H1 (cell line): ENCODE measurements around the gene KRT4.

Experiments
- E2F6 ChIP-seq: IDR thresholded peaks from 2 replicates; pipeline ENCODE4 v1.6.1; 2012; ENCODE audit warnings: inconsistent platforms
- EP300 ChIP-seq, 2 experiments: IDR thresholded peaks; 1 replicate in 1 of 2; 2 replicates in 1 of 2; pipeline ENCODE4 v1.6.1; 2011 to 2012; ENCODE audit warnings: low read depth in 2 of 2, low read length in 2 of 2, mild to moderate bottlenecking in 2 of 2, borderline replicate concordance in 1 of 2, inconsistent platforms in 1 of 2, moderate library complexity in 1 of 2
- EZH2 ChIP-seq: fragments of 200-600 bp; sonication (generic); IDR thresholded peaks from 2 replicates; pipeline ENCODE4 v1.7.1; 2012; ENCODE audit warnings: low read depth, mild to moderate bottlenecking, moderate library complexity, low read length, inconsistent platforms; ENCODE audit not compliant: severe bottlenecking

- TF ChIP-seq EP300 (IDR thresholded peaks at IDR 0.05; ENCODE audit: borderline replicate concordance in 1 of 2, low read depth in 2 of 2, low read length in 2 of 2), result no peak
- TF ChIP-seq EZH2, result no peak
- no peak for TF ChIP-seq E2F6
Observed at GRCh38 chr12:52772188-52772587, 41.7 kb downstream of the KRT4 start.
